Medulla oblongata (tissue), 1 donor: ENCODE measurements around the gene ADAMTS17.

Experiments
- DNase-seq: peaks from one replicate; pipeline ENCODE4 v3.0.0-alpha.2; 2015; ENCODE audit errors: extremely low spot score

Gene ADAMTS17

GRCh38 chr15:100341750-100342560, at the start of gene ADAMTS17:
Gene ADAMTS17, minus strand, starts transcription at chr15:100341975. Its CDS starts 76 bp downstream, at chr15:100341899.
- DNase-seq = peak; percentile 98

DNA sequence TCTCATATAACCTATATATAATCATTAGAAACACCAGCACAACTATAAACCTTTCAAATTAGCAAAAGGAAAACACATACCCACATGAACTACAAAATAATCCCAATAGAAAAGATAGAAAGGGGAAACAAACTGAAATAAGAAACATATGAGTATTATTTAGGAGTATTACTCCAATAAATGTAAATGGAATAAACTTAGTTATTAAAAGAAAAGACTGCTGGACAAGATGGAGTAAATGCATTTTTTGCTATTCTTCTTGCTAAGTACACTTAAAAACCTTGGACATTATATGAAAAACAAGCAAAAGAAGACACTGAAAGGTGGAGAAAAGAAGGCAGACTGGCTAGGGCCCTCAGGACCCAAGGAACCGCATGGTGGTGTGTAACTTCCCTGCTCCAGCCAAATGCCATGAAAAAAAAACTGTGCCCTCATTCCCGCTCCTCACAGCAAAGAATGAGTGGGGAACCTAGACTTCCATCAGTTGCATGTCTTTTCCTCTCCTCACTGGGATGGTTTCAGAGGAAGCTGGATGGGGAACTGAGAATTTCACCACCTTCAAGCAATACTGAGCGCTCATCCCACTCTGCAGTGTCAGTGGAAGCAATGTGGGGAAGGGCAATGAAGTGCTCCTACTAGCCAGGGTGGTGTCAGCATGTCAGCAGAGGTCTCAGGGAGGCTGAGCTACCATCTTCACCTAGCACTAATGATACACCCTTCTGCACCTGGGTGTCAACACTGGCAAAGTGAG, 43.7 kb upstream of the ADAMTS17 start:
- no peak for DNase-seq

GRCh38 chr15:100384108-100384410, 42.3 kb upstream of the ADAMTS17 start:
- DNase-seq = no peak

DNA sequence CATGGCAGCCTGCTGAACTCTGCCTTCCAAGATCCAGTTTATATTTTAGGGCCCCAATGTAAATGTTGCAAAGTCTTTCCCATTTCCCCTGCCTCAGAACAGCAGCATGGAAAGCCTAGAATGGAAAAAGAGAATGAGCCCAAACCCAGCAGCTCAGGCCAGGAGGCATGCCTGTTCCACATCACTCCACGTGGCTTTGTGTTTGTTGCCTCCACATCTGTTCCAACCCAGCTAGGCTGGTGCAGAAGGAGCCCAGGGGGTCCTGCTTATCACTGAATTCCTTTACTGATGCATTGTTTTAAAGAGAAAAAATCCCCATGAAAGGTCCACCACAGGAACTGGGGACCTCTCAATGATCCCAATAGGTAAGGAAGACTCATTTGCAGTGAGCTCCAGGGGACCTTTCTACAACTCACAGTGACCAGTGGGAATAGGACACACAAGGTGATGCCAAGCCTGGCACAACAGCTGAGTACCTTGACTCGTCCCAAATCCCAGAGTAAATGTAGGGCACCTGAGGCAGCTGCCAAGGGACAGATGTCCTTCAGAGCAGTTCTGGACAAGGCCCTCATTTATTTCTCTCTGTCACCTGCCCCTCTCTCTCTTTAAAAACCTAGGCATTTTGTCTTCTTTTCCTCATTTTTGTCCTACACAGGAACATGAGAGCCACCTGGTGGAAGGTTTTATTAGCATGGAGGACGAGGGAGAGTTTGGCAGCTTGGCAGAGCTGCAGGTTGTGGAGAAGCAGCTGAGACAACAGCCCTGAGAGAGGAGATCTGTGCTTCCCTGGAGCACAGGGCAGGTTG, 41.7 kb upstream of the ADAMTS17 start:
- peak; percentile 15 for DNase-seq

GRCh38 chr15:100373942-100374341, 32.2 kb upstream of the ADAMTS17 start:
- DNase-seq = no peak

DNA sequence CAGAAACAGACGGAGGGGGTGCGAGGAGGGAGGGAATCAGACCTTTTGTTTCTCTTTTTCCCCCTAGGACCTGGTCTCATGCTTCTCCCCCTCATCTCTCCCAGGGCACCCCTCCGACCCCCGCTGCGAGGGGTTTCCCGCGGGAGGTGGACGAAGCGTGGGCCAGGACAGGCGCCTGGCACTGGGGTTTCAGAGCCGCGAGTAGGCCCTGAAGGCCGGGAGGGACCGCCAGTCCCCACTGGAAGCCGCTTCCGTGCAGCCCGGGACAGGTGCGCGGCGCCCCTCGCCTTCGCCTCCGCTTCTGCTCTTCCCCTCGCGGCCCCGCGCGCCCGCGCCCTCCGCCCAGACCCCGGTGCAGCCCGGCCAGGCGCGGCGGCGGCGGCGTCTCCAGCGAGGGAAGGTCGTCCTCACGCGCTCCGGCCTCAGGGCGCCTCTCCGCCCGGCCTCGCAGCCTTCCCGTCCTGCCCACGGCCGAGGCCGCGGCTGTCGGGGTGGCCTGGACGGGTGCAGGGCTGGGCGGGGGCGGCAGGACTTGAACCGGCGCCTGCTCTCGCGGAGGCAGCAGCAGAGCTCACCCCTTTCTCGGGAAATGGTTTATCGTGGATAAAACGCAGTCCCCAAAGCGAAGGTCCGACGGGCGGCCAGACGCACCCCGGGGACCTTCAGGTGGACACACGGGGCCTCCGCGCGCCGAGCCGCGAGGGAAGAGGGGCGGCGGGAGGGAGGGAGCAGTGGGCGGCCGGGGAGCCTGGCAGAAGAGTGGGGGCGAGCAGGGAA, 31.5 kb upstream of the ADAMTS17 start:
- no peak for DNase-seq

- no peak for DNase-seq
Observed at GRCh38 chr15:100372739-100373119, 31.0 kb upstream of the ADAMTS17 start.

GRCh38 chr15:100355342-100355741, 13.6 kb upstream of the ADAMTS17 start:
- DNase-seq = no peak

- no peak for DNase-seq
Observed at GRCh38 chr15:100353449-100353848, 11.7 kb upstream of the ADAMTS17 start.

DNA sequence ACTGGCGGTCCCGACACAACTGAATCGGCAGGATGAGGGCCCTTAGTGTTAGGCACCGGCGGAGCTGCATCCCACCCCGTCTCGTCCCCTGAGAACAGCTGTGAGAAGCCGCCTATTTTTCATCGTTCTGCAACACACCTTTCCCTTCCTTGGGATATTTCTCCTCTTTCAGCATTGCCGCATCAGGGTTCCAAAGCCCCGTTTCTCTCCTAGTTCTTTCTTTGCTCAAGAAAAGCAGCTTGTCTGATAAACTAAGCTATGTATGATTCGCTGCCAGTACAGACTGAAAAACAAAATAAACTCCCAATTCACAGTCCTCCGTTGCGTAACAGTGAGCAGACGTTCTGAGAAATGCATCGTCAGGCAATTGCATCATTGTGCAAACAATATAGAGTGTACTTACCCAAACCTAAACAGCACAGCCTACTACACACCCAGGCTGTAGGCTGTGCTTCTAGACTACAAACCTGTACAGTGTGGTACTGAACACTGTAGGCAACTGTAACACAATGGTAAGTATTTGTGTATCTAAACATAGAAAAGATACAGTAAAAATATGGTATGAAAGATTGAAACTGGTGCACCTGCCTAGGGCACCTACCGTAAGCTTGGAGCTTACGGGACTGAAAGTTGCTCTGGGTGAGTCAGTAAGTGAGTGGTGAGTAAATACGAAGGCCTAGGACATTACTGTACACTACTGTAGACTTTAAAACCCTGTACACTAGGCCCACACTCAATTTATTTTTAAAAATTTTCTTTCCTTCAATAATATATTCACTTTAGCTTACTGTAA, 8.9 kb upstream of the ADAMTS17 start:
- DNase-seq = no peak

- peak; percentile 95 for DNase-seq
Observed at GRCh38 chr15:100349696-100350433, 8.1 kb upstream of the ADAMTS17 start.

GRCh38 chr15:100349321-100349695, 7.5 kb upstream of the ADAMTS17 start:
- no peak for DNase-seq

- no peak for DNase-seq
Observed at GRCh38 chr15:100348578-100348977, 6.8 kb upstream of the ADAMTS17 start.

GRCh38 chr15:100346866-100347512, 5.2 kb upstream of the ADAMTS17 start:
- DNase-seq = no peak

DNA sequence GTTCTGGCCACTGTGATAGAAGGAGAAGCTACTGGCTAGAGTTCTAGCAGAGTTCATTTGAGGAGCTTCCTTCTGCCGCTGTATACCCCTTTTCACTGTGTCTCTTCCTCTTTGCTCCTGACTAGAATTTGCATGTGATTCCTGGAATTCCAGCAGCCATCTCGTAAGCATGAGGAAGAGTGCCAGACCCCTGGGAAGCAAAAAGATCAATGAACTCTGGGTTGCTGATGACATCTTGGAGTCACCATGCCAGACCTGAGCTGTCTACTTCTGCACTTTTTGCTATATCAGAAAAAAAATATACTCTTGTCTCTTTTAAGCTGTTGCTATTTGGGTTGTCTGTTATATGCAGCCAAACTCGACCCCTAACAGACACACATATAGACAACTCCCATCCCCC, 3.7 kb upstream of the ADAMTS17 start:
- DNase-seq = no peak

DNA sequence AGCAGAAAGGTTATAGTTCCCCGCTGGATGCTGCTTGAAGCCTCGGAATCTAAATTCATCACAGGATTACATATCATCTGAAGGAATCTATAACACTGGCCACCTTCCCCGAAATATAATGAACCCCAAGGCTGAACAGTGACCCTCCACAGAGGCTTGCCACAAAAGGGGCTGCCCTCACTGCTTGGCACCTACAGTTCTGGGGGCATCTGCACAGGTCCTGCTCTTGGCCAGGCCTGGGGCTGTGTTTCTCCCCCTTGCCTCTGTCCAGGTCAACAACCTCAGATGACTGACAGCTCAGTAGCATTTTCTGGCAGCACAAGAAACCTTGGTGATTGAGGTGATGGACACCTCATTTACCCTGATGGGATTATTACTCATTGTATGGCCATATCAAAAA, 1.5 kb upstream of the ADAMTS17 start:
- DNase-seq = no peak

- no peak for DNase-seq
Observed at GRCh38 chr15:100341239-100341749, 481 bp downstream of the ADAMTS17 start.

GRCh38 chr15:100340721-100341238, 995 bp downstream of the ADAMTS17 start:
- no peak for DNase-seq

- DNase-seq = no peak
Observed at GRCh38 chr15:100339999-100340398, 1.8 kb downstream of the ADAMTS17 start.
